ENCODE data around the gene ASXL3.

The ASXL3 gene

GRCh38 chr18:33751613-33752221 is 173.7 kb downstream of the ASXL3 start:
- no peak for DNase-seq (ENCODE audit: extremely low read depth, low read depth)
- peak; percentile 52 for TF ChIP-seq CTCF (IDR thresholded peaks at IDR 0.05; ENCODE audit: low read depth, low read length)

- TF ChIP-seq CTCF (IDR thresholded peaks at IDR 0.05; ENCODE audit: low read depth, low read length), result no peak
- no peak for DNase-seq (ENCODE audit: extremely low read depth, low read depth)
These were observed 177.4 kb downstream of the ASXL3 start for GRCh38 chr18:33755391-33755790.

- no peak for TF ChIP-seq CTCF (IDR thresholded peaks at IDR 0.05; ENCODE audit: low read depth, low read length)
These were observed 178.0 kb downstream of the ASXL3 start for GRCh38 chr18:33755931-33756560.

GRCh38 chr18:33757037-33757436 is 179.0 kb downstream of the ASXL3 start:
- DNase-seq (ENCODE audit: extremely low read depth, low read depth), result no peak
- TF ChIP-seq CTCF (IDR thresholded peaks at IDR 0.05; ENCODE audit: low read depth, low read length), result no peak

More at GRCh38 chr18:33755931-33756560, 178.0 kb downstream of the ASXL3 start:
- DNase-seq (ENCODE audit: extremely low read depth, low read depth), result no peak

- DNase-seq (ENCODE audit: extremely low read depth, low read depth), result no peak
- TF ChIP-seq CTCF (IDR thresholded peaks at IDR 0.05; ENCODE audit: low read depth, low read length), result peak; percentile 26
These were observed 183.3 kb downstream of the ASXL3 start for GRCh38 chr18:33761363-33761762.

GRCh38 chr18:33781429-33781828 is 203.4 kb downstream of the ASXL3 start:
- DNase-seq (ENCODE audit: extremely low read depth, low read depth), result no peak
- no peak for TF ChIP-seq CTCF (IDR thresholded peaks at IDR 0.05; ENCODE audit: low read depth, low read length)
